Transverse colon (tissue), 4 donors: ENCODE results near the gene ZNFX1. TPM values are rescaled to one million over a fixed set of nuclear protein-coding genes. Genes with fewer than 3 reads are reported as not detected.

ENCODE experiments used
- DNase-seq: peaks from one replicate; pipeline ENCODE4 v3.0.0-alpha.2; 2019
- H3K27ac ChIP-seq, 4 donors: fragments of 200-600 bp; sonication (generic); 2 replicates each; pipeline ENCODE4 v1.5.1; 2016 to 2018; ENCODE audit warnings: inconsistent platforms in 4 of 4
- H3K27me3 ChIP-seq: fragments of 200-600 bp; sonication (generic); 2 replicates; pipeline ENCODE4 v1.5.1; 2017; ENCODE audit warnings: inconsistent platforms
- H3K36me3 ChIP-seq, 4 donors: fragments of 200-600 bp; sonication (generic); 2 replicates each; pipeline ENCODE4 v1.5.1; 2017 to 2019; ENCODE audit warnings: inconsistent platforms in 4 of 4
- H3K4me1 ChIP-seq, 4 donors: fragments of 200-600 bp; sonication (generic); 2 replicates each; pipeline ENCODE4 v1.5.1; 2017 to 2020; ENCODE audit warnings: inconsistent platforms in 4 of 4
- H3K4me3 ChIP-seq, 4 donors: fragments of 200-600 bp; sonication (generic); 1 replicate in 1 of 4; 2 replicates in 3 of 4; pipeline versions ENCODE4 v1.5.1 to v1.6.1; 2017 to 2019; ENCODE audit warnings: inconsistent platforms in 4 of 4
- H3K9me3 ChIP-seq, 2 donors: fragments of 200-600 bp; sonication (generic); 2 replicates each; pipeline ENCODE4 v1.5.1; 2017 to 2019; ENCODE audit warnings: inconsistent platforms in 2 of 2
- EP300 ChIP-seq: sonication (generic); formaldehyde crosslinking; IDR thresholded peaks from one replicate; pipeline ENCODE4 v1.6.1; 2017; ENCODE audit warnings: antibody characterized with exemption, low read depth
- POLR2A ChIP-seq: fragments of 450-650 bp; IDR thresholded peaks from one replicate; pipeline ENCODE4 v1.6.1; 2016; ENCODE audit warnings: antibody characterized with exemption, mild to moderate bottlenecking, moderate library complexity
- POLR2AphosphoS5 ChIP-seq, 3 donors: sonication (generic); formaldehyde crosslinking; IDR thresholded peaks; one replicate each; pipeline ENCODE4 v1.6.1; 2016; ENCODE audit warnings: antibody characterized with exemption in 3 of 3
- WGBS, 2 donors: methylation state at CpG; one replicate each; pipeline ENCODE4 v1.1.5; 2018; ENCODE audit warnings: low coverage in 1 of 2; 5-methylcytosine and 5-hydroxymethylcytosine counted together
- in situ Hi-C, 4 donors: fragments of 200-750 bp; cut with MboI; loops; one replicate each; pipeline versions ENCODE4 v1.15.0 to v1.15.1; 2017; ENCODE audit warnings: low sequenced_read_pairs in 3 of 4, low pct_ligation_motif_present in 1 of 4, low pct_unique_long_range_greater_than_20kb in 1 of 4
- intact Hi-C: fragments of 100-400 bp; cut with DNase I; formaldehyde crosslinking; loops from one replicate; pipeline ENCODE4 v1.15.1; 2023; ENCODE audit warnings: low total_unique reads
- total RNA-seq, 4 donors: library from RNA; depleted of rRNA; stranded (reverse); fragments of >200 nt; gene quantifications; one replicate each; pipeline ENCODE4 v1.1.0, GENCODE V29; 2016
- TF ChIP-seq, protein P1 (sequence below), 5 experiments: fragments of 200-600 bp in 3 of 5; fragments of 450-650 bp in 2 of 5; sonication (generic) in 3 of 5; IDR thresholded peaks; 1 replicate in 2 of 5; 2 replicates in 3 of 5; pipeline ENCODE4 v1.5.1; 2016 to 2017; ENCODE audit warnings: antibody characterized with exemption in 5 of 5, inconsistent platforms in 3 of 5, mild to moderate bottlenecking in 2 of 5, moderate library complexity in 1 of 5

ZNFX1 gene
- total RNA-seq, 4 donors from 2014 or later, result 29.1 to 35.4 (median 33.5) TPM

DNA sequence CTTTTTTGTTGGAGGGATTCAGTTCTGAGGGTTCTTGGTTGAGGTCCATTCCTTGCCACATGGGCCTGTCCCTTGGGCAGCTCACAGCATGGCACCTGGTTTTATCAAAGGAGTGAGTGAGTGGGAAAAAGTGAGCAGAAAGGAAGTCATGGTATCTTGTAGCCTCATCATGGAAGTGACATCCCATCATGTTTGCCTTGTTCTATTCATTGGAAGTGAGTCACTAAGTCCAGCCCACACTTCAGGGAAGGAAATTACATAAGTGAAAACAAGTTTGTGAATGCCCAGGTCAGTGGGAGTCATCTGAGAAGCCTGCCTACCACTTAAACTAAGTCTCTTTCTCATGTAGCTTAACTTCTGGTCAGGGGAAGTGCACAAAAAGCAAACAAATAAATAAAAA lies 32.8 kb upstream of the ZNFX1 start:
- no peak overlapping the region for H3K27ac ChIP-seq
- H3K4me3 ChIP-seq, result no peak overlapping the region
- no peak for DNase-seq
- intact Hi-C loops, result no loop called here
- TF ChIP-seq POLR2A (no peak), EP300 (no peak), POLR2AphosphoS5 (IDR thresholded peaks at IDR 0.05) (no peak)
- TF ChIP-seq, protein P1, sequence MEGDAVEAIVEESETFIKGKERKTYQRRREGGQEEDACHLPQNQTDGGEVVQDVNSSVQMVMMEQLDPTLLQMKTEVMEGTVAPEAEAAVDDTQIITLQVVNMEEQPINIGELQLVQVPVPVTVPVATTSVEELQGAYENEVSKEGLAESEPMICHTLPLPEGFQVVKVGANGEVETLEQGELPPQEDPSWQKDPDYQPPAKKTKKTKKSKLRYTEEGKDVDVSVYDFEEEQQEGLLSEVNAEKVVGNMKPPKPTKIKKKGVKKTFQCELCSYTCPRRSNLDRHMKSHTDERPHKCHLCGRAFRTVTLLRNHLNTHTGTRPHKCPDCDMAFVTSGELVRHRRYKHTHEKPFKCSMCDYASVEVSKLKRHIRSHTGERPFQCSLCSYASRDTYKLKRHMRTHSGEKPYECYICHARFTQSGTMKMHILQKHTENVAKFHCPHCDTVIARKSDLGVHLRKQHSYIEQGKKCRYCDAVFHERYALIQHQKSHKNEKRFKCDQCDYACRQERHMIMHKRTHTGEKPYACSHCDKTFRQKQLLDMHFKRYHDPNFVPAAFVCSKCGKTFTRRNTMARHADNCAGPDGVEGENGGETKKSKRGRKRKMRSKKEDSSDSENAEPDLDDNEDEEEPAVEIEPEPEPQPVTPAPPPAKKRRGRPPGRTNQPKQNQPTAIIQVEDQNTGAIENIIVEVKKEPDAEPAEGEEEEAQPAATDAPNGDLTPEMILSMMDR (IDR thresholded peaks at IDR 0.05), result no peak
- no peaks in the 10 kb centered on the region for H3K9me3 ChIP-seq
- in situ Hi-C loops, result no loop called here
- peaks cover 9% of the 10 kb centered on the region for H3K27me3 ChIP-seq
- no peaks in the 10 kb centered on the region for H3K36me3 ChIP-seq
- H3K4me1 ChIP-seq, result no peaks in the 10 kb centered on the region

DNA sequence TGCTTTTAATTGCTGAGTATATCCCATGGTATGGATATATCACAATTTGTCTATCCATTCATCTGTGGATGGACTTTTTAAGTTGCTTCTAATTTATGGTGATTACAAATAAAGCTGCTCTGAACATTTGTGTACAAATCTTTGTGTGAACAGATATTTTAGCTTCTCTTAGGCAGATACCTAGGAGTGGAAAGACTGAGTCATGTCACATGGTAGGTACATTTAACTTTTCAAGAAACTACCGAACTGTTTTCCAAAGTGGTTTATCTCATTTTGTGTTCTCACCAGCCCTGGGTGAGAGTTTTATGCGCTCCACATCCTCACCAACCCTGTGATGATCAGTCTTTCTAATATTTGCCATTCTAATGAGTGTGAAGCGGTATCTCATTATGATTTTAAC lies 31.0 kb upstream of the ZNFX1 start:
- Histone ChIP-seq H3K4me3 (no peak overlapping the region), H3K27ac (no peak overlapping the region), H3K27me3 (no peaks in the 10 kb centered on the region), H3K36me3 (no peaks in the 10 kb centered on the region), H3K4me1 (no peaks in the 10 kb centered on the region), H3K9me3 (no peaks in the 10 kb centered on the region)
- no peak for DNase-seq
- WGBS, 2 donors, result 80 to 100% methylated on average over 2 to 3 of the region's 3 CpGs
- in situ Hi-C loops, result no loop called here
- TF ChIP-seq, protein P1 (IDR thresholded peaks at IDR 0.05), result no peak
- TF ChIP-seq POLR2AphosphoS5 (IDR thresholded peaks at IDR 0.05) (no peak), POLR2A (no peak), EP300 (no peak)
- intact Hi-C loops, result no loop called here

DNA sequence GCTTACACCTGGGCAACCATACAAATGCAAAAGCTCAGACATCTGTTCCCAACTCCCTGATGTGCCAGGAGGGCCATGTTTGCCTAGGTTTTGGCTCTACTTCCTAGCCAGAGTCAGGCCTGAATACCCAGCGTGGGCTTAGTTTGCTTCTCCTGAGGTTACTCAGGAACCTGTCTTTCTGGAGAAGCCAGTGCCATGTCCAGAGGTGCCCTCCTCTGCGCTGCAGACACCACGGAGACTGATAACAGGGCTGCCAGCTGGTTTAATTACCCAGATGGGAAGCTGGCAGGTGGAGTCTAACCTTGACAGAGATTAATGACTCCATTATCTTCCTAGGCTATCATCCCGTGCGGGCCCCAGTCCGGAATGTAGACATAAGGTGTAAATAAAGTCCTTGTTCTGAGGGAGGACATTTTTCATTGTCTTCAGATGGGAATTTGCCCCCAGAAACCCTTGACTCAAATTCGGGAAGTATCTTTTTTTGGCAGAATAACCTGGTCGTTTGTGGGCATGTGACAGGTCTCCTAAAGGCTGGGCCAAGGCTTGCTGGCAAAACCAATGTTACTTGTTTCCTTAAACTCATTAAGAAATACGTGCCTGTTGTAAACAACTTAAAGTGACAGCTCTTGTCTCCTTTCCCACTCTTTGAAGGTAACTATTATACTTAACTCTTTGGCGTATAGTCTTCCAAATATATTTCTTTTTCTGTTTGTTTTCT lies 29.2 kb upstream of the ZNFX1 start:
- H3K9me3 ChIP-seq, result no peaks in the 10 kb centered on the region
- WGBS, 2 donors, result 21 to 41% methylated on average over 3 to 10 of the region's 10 CpGs
- H3K4me3 ChIP-seq, result no peak overlapping the region
- intact Hi-C loops, result no loop called here
- H3K27ac ChIP-seq, result no peak overlapping the region
- in situ Hi-C loops, result no loop called here
- TF ChIP-seq, protein P1 (IDR thresholded peaks at IDR 0.05), result no peak
- TF ChIP-seq POLR2AphosphoS5 (IDR thresholded peaks at IDR 0.05) (no peak), EP300 (no peak), POLR2A (no peak)
- H3K4me1 ChIP-seq, result no peaks in the 10 kb centered on the region
- no peaks in the 10 kb centered on the region for H3K27me3 ChIP-seq
- no peaks in the 10 kb centered on the region for H3K36me3 ChIP-seq
- no peak for DNase-seq

DNA sequence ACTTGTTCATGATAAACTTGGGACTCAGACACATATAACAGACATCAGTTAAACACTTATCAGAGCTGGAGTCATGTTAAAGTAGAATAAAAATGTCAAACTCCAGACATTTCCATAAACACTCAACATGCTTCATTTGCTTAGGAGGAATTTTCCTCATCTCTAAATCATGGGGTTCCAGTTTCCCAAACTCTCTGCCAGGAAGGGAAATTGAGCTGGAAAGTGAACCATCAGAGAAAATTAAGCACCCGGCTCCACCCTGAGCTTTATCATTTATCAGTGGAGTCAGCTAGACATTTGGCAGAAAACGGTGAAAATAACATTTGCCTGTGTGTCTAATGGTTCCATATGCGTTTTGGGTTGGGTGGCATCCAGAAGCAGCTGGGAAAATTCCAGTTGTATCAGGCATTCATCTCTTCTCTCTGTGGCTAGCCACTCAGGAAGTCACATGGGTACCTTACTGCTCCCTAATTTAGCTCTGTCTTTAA lies 25.3 kb upstream of the ZNFX1 start:
- 20 to 57% methylated on average over 2 to 3 of the region's 3 CpGs for WGBS, 2 donors
- no peak overlapping the region for H3K27ac ChIP-seq
- H3K27me3 ChIP-seq, result no peaks in the 10 kb centered on the region
- in situ Hi-C loops (no loop called here), intact Hi-C loops (no loop called here)
- DNase-seq, result no peak
- no peaks in the 10 kb centered on the region for H3K4me1 ChIP-seq
- TF ChIP-seq, protein P1 (IDR thresholded peaks at IDR 0.05), result no peak
- TF ChIP-seq POLR2AphosphoS5 (IDR thresholded peaks at IDR 0.05), result no peak
- TF ChIP-seq EP300, result no peak
- no peak for TF ChIP-seq POLR2A
- no peaks in the 10 kb centered on the region for H3K9me3 ChIP-seq
- H3K4me3 ChIP-seq, result no peak overlapping the region
- no peaks in the 10 kb centered on the region for H3K36me3 ChIP-seq
